Measurements from ENCODE around the gene B4GALT6. TPM values are rescaled to one million over a fixed set of nuclear protein-coding genes. Genes with fewer than 3 reads are reported as not detected.

B4GALT6 gene
- total and polyA plus RNA-seq, 2 of the 4 experiments (the other 2 are of a cell fraction), result 1.1 to 3.9 TPM

- ChIA-PET CTCF (no interaction called here), POLR2A (ENCODE audit: unreplicated experiment) (no interaction called here)
- Histone ChIP-seq H2AFZ (replicated peaks; ENCODE audit: low read length, poor library complexity) (no peak overlapping the region), H4K91ac (ENCODE audit: insufficient read depth, low read depth, low read length) (no peak overlapping the region), H3K36me3 (ENCODE audit: control insufficient read depth, insufficient read depth, low read length) (no peaks in the 10 kb centered on the region), H3K27ac (ENCODE audit: insufficient read depth, low read length) (no peak overlapping the region), H3K79me1 (ENCODE audit: low read depth in 1 of 2, low read length in 2 of 2) (no peaks in the 10 kb centered on the region), H3K4me3 (ENCODE audit: insufficient read depth, low read depth, low read length) (no peak overlapping the region), H3K4me1 (ENCODE audit: control insufficient read depth, insufficient read depth, low read length) (no peaks in the 10 kb centered on the region), H2BK20ac (ENCODE audit: low read depth, low read length) (no peak overlapping the region), H4K5ac (ENCODE audit: low read depth, low read length) (no peak overlapping the region), H3K9me3 (ENCODE audit: control insufficient read depth, insufficient read depth, low read length) (no peaks in the 10 kb centered on the region), H3K18ac (ENCODE audit: low read depth, low read length) (no peak overlapping the region), H3K4ac (ENCODE audit: low read depth, low read length) (no peak overlapping the region), H4K20me1 (ENCODE audit: insufficient read depth, low read length) (no peaks in the 10 kb centered on the region), H3K27me3 (ENCODE audit: control insufficient read depth, insufficient read depth, low read length) (no peaks in the 10 kb centered on the region), H2AK5ac (ENCODE audit: low read depth, low read length) (no peak overlapping the region), H2BK5ac (ENCODE audit: low read depth, low read length, poor library complexity, severe bottlenecking) (no peak overlapping the region), H3K56ac (ENCODE audit: extremely low read depth, insufficient read depth, low read length) (no peak overlapping the region), H3K4me2 (ENCODE audit: low read depth, low read length) (no peak overlapping the region), H2BK15ac (ENCODE audit: low read depth, low read length) (no peak overlapping the region), H3K14ac (replicated peaks; ENCODE audit: low read depth, low read length) (no peak overlapping the region), H2AK9ac (replicated peaks; ENCODE audit: low read depth, low read length, poor library complexity) (no peak overlapping the region), H3K23ac (ENCODE audit: low read depth, low read length) (no peak overlapping the region), H2BK120ac (ENCODE audit: low read depth, low read length) (no peak overlapping the region), H3K9ac (ENCODE audit: low read depth, low read length) (no peak overlapping the region), H4K8ac (ENCODE audit: low read depth in 2 of 2, low read length in 2 of 2) (no peak overlapping the region), H3K9me1 (ENCODE audit: insufficient read depth, low read length) (no peaks in the 10 kb centered on the region)
- intact Hi-C loops (cut with micrococcal nuclease) (no loop called here), dilution Hi-C loops (cut with HindIII; ENCODE audit: low sequenced_read_pairs, unreplicated experiment) (no loop called here), in situ Hi-C loops (cut with MboI; ENCODE audit: low sequenced_read_pairs) (no loop called here)
- no peak for TF ChIP-seq MXI1 (IDR thresholded peaks at IDR 0.05; ENCODE audit: borderline replicate concordance, low read depth, low read length)
- TF ChIP-seq BHLHE40 (IDR thresholded peaks at IDR 0.05; ENCODE audit: low read depth, low read length), result no peak
- ATAC-seq (ENCODE audit: low read depth), result no peak
- no CpG with 5 or more reads among the region's 5 CpGs for WGBS, 2 experiments (ENCODE audit: extremely low coverage in 2 of 2, insufficient read length in 1 of 2)
- no TSS peak for BruUV-seq (replicated peaks)
- DNase-seq, result no peak
These were observed 98.4 kb downstream of the B4GALT6 start for GRCh38 chr18:31585991-31586390.
